ENCODE results near the gene CCL1.

The CCL1 gene

GRCh38 chr17:34363183-34363661 is at the start of gene CCL1:
Gene CCL1 (minus strand): TSS chr17:34363233. CDS start chr17:34363161, 72 bp downstream.
- DNase-seq, result no peak

GRCh38 chr17:34412534-34412933 is 49.5 kb upstream of the CCL1 start:
- DNase-seq, result no peak

GRCh38 chr17:34411646-34412421 is 48.8 kb upstream of the CCL1 start:
- DNase-seq, result no peak

GRCh38 chr17:34409352-34409751 is 46.3 kb upstream of the CCL1 start:
- DNase-seq, result no peak

- no peak for DNase-seq
Observed at GRCh38 chr17:34408439-34408838, 45.4 kb upstream of the CCL1 start.

GRCh38 chr17:34406226-34406625 is 43.2 kb upstream of the CCL1 start:
- no peak for DNase-seq

- DNase-seq, result no peak
Observed at GRCh38 chr17:34403006-34403405, 40.0 kb upstream of the CCL1 start.

- no peak for DNase-seq
Observed at GRCh38 chr17:34401165-34401564, 38.1 kb upstream of the CCL1 start.

GRCh38 chr17:34400301-34400931 is 37.4 kb upstream of the CCL1 start:
- DNase-seq, result no peak

GRCh38 chr17:34399725-34400124 is 36.7 kb upstream of the CCL1 start:
- DNase-seq, result no peak

- no peak for DNase-seq
Observed at GRCh38 chr17:34398990-34399389, 36.0 kb upstream of the CCL1 start.

- no peak for DNase-seq
Observed at GRCh38 chr17:34397265-34397664, 34.2 kb upstream of the CCL1 start.

- DNase-seq, result no peak
Observed at GRCh38 chr17:34393401-34393800, 30.4 kb upstream of the CCL1 start.

- no peak for DNase-seq
Observed at GRCh38 chr17:34391241-34391640, 28.2 kb upstream of the CCL1 start.

GRCh38 chr17:34390649-34391048 is 27.6 kb upstream of the CCL1 start:
- DNase-seq, result no peak

GRCh38 chr17:34389126-34389750 is 26.2 kb upstream of the CCL1 start:
- DNase-seq, result no peak

GRCh38 chr17:34387566-34387965 is 24.5 kb upstream of the CCL1 start:
- DNase-seq, result no peak

GRCh38 chr17:34386697-34387550 is 23.9 kb upstream of the CCL1 start:
- DNase-seq, result no peak

- DNase-seq, result no peak
Observed at GRCh38 chr17:34386343-34386696, 23.3 kb upstream of the CCL1 start.

GRCh38 chr17:34384822-34385605 is 22.0 kb upstream of the CCL1 start:
- DNase-seq, result no peak

GRCh38 chr17:34384271-34384670 is 21.2 kb upstream of the CCL1 start:
- no peak for DNase-seq

GRCh38 chr17:34383216-34383615 is 20.2 kb upstream of the CCL1 start:
- no peak for DNase-seq
